ENCODE results near the gene TMC4. TPM values are rescaled to one million over a fixed set of nuclear protein-coding genes. Genes with fewer than 3 reads are reported as not detected.

TMC4 gene
- total RNA-seq, 2 donors from 2014 or later: 57.3 to 126 TPM

- Histone ChIP-seq H3K4me3 (no peak overlapping the region), H3K36me3 (replicated peaks in 1 of 2; ENCODE audit: insufficient read depth in 1 of 2, low read depth in 2 of 2) (no peaks in the 10 kb centered on the region), H3K4me1 (peaks cover 46% of the 10 kb centered on the region), H3K27ac (peak overlapping the region in 2 of 4 donors; percentile 30 to 68), H3K9me3 (no peaks in the 10 kb centered on the region), H3K27me3 (no peaks in the 10 kb centered on the region)
- TF ChIP-seq, protein P1, sequence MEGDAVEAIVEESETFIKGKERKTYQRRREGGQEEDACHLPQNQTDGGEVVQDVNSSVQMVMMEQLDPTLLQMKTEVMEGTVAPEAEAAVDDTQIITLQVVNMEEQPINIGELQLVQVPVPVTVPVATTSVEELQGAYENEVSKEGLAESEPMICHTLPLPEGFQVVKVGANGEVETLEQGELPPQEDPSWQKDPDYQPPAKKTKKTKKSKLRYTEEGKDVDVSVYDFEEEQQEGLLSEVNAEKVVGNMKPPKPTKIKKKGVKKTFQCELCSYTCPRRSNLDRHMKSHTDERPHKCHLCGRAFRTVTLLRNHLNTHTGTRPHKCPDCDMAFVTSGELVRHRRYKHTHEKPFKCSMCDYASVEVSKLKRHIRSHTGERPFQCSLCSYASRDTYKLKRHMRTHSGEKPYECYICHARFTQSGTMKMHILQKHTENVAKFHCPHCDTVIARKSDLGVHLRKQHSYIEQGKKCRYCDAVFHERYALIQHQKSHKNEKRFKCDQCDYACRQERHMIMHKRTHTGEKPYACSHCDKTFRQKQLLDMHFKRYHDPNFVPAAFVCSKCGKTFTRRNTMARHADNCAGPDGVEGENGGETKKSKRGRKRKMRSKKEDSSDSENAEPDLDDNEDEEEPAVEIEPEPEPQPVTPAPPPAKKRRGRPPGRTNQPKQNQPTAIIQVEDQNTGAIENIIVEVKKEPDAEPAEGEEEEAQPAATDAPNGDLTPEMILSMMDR (IDR thresholded peaks at IDR 0.05): no peak
- TF ChIP-seq POLR2A (IDR thresholded peaks at IDR 0.05): peak in 1 of 3 donors; percentile 5
- WGBS, 2 donors: 68% methylated on average over 14 of the region's 14 CpGs
- intact Hi-C loops (cut with DNase I): no loop called here
- ATAC-seq (no peak), DNase-seq (no peak)
These were observed 10.1 kb downstream of the TMC4 start for GRCh38 chr19:54162884-54163283.

GRCh38 chr19:54162241-54162805, 10.6 kb downstream of the TMC4 start:
- Histone ChIP-seq H3K4me1 (peaks cover 48% of the 10 kb centered on the region), H3K27me3 (no peaks in the 10 kb centered on the region), H3K9me3 (no peaks in the 10 kb centered on the region), H3K36me3 (replicated peaks in 1 of 2; ENCODE audit: insufficient read depth in 1 of 2, low read depth in 2 of 2) (no peaks in the 10 kb centered on the region), H3K27ac (peak overlapping the region in 2 of 4 donors; percentile 30 to 68), H3K4me3 (no peak overlapping the region)
- ATAC-seq (peak; percentile 33), DNase-seq (peak; percentile 89 to 95 (median 94))
- WGBS, 2 donors: 2 to 6% methylated on average over 18 to 32 of the region's 35 CpGs
- intact Hi-C loops (cut with DNase I): no loop called here
- TF ChIP-seq, protein P1 (IDR thresholded peaks at IDR 0.05): no peak
- TF ChIP-seq POLR2A (IDR thresholded peaks at IDR 0.05): peak in 2 of 3 donors; percentile 5 to 24

- TF ChIP-seq, protein P1 (IDR thresholded peaks at IDR 0.05): no peak
- TF ChIP-seq POLR2A (IDR thresholded peaks at IDR 0.05): no peak
- Histone ChIP-seq H3K27me3 (no peaks in the 10 kb centered on the region), H3K9me3 (no peaks in the 10 kb centered on the region), H3K27ac (peak overlapping the region in 3 of 4 donors; percentile 86 to 96 (median 95)), H3K4me3 (no peak overlapping the region), H3K36me3 (replicated peaks in 1 of 2; ENCODE audit: insufficient read depth in 1 of 2, low read depth in 2 of 2) (peaks cover 5 to 8% of the 10 kb centered on the region in 2 donors), H3K4me1 (peaks cover 48% of the 10 kb centered on the region)
- ATAC-seq: no peak
- no peak for DNase-seq
- WGBS, 2 donors: 25 to 34% methylated on average over 13 of the region's 13 CpGs
- intact Hi-C loops (cut with DNase I): no loop called here
These were observed 12.1 kb downstream of the TMC4 start for GRCh38 chr19:54160854-54161253.

DNA sequence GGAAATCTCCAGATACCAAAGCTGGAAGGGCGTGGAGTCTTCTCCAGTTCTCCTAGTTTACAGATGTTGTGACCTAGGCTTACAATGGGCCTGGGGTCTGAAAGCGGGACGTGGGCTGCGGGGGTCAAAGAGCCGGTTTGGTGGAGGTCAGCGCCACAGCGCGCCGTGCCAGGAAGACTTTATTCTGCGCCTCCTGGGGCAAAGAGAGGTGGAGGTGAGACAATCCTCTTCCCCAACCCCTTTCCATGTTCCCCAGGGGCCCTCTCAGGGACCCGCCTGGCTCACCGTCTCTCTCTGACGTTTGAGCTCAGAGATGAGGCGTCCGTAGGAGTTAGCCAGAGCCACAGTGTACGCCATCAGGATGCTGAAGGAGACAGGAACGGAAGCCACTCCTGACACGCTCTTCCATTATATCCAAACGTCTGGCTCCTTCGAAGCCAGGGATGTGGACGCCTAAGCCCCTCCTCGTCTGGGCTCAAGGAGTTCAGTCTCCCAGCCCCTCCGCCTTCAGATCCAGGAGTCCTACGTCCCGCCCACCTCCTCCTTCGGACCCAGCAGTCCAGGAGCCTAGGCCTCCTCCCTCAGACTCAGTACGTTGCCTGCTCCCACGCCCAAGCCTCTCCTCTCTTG, 12.7 kb downstream of the TMC4 start:
- H3K9me3 ChIP-seq: no peaks in the 10 kb centered on the region
- DNase-seq (no peak), ATAC-seq (no peak)
- peaks cover 5 to 9% of the 10 kb centered on the region in 2 donors for H3K36me3 ChIP-seq (replicated peaks in 1 of 2; ENCODE audit: insufficient read depth in 1 of 2, low read depth in 2 of 2)
- TF ChIP-seq, protein P1 (IDR thresholded peaks at IDR 0.05): no peak
- TF ChIP-seq POLR2A (IDR thresholded peaks at IDR 0.05): no peak
- WGBS, 2 donors: 2% methylated on average over 18 to 28 of the region's 28 CpGs
- peak overlapping the region; percentile 3 to 29 for H3K4me3 ChIP-seq
- intact Hi-C loops (cut with DNase I): no loop called here
- no peaks in the 10 kb centered on the region for H3K27me3 ChIP-seq
- peaks cover 48% of the 10 kb centered on the region for H3K4me1 ChIP-seq
- H3K27ac ChIP-seq: peak overlapping the region; percentile 82 to 96 (median 90)

All from body of pancreas (tissue), 4 donors.